Iris pigment epithelial cell (primary cell): ENCODE measurements around the gene CYP17A1.
"Not testable (repeated sequence)": the region's sequence is repeated elsewhere in the genome, so short reads cannot be mapped to it uniquely, and the experiment has no call there.

Source experiments
- DNase-seq: peaks from one replicate; pipeline ENCODE4 v3.0.0-alpha.2; 2011; ENCODE audit warnings: low read depth

CYP17A1 gene

DNA sequence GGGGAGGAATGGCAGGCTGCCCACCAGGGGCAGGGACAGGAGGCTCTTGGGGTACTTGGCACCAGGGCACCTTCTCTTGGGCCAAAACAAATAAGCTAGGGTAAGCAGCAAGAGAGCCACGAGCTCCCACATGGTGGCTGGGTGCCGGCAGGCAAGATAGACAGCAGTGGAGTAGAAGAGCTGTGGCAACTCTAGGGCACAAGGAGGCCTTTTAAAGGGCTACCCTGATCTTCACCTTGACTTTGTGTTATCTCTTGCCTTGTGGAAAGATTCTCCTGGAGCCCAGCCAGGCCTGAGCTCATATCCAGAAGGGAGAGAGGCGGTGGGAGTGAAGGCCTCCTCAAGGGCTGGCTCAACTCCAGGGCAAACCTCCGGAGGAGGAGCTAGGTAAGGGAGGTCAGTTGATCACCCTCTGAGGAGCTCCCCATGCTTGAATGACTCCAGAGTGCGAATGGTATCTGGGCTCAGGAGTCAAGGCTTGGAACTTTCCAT is at the start of gene CYP17A1:
Gene CYP17A1, minus strand, starts transcription at position 184 of the 492 bp plus-strand sequence. Its CDS starts 52 bp downstream, at position 132.
- peak; percentile 50 for DNase-seq

DNA sequence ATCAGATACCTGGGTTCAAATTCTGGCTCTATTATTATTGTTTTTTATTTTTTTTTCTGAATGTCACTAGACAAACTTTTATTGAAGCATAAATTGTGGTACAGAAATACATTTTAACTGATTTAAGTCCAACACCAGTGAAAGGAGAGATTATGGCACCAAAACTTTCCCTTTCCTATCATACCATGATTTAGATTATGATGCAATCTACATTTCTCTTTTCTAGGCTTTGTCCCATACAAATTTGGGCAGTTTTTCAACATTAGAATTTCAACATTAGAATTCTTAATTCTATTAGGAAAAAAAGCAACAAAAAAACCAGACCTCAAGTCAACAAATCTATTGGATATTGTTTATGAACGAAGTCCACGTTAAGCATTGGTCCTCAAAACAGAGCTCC is 43.0 kb upstream of the CYP17A1 start:
- DNase-seq = no peak

DNA sequence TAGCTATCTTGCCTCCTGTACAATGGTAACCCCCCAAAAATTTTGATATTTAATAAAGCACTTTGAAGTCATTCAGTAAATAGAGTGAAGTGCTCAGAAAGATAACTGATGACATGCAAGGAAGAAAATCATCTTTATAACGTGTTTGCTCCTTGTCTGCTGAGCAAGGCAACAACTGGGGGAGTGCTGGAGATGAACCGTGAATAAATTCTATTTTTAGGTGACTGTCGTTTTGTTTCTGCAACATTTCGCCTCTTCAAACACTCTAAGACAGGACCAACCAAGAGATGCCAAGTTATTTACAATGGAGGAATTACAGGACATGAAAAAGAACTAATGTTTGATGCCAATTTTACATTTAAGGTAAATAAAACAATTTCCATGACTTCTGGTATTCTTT is 41.4 kb upstream of the CYP17A1 start:
- no peak for DNase-seq

DNA sequence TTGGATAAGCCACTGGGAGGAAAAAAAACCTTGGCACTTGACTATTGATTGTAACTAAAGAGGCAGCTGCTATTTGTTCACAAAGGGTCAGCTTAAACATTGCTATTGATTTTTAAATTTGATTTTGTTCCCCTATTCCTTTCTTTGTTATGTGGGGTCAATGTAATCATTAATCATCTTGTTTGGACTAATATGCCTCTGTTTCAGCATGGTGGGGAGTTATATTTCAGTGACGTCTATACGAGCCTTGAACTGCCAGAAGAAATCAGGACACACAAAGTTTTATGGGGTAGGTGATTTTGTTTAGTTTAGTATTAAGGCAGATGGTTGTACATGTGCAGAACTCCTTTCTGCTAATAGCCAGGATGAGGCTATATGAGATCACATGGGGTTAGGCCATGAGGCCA is 39.5 kb upstream of the CYP17A1 start:
- DNase-seq = no peak

GRCh38 chr10:102872163-102872562 is 35.0 kb upstream of the CYP17A1 start:
- no peak for DNase-seq

DNA sequence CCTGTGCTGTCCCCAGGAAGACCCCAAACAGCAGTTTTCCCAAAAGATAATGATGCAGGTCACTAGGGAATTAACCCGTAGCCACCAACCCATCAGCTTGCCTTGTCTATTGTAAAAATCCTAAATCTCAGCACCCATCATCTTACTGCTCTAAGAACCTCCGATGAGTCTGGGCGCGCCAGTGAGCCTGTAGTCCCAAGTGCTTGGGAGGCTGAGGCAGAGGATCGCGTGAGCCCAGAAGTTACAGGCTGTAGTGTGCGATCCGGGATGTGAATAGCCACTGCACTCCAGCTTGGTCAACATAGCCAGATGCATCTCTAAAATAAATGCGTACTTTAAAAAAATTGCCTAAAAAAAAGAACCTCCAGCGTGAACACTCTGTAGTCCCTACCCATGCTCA is 33.0 kb upstream of the CYP17A1 start:
- no peak for DNase-seq

DNA sequence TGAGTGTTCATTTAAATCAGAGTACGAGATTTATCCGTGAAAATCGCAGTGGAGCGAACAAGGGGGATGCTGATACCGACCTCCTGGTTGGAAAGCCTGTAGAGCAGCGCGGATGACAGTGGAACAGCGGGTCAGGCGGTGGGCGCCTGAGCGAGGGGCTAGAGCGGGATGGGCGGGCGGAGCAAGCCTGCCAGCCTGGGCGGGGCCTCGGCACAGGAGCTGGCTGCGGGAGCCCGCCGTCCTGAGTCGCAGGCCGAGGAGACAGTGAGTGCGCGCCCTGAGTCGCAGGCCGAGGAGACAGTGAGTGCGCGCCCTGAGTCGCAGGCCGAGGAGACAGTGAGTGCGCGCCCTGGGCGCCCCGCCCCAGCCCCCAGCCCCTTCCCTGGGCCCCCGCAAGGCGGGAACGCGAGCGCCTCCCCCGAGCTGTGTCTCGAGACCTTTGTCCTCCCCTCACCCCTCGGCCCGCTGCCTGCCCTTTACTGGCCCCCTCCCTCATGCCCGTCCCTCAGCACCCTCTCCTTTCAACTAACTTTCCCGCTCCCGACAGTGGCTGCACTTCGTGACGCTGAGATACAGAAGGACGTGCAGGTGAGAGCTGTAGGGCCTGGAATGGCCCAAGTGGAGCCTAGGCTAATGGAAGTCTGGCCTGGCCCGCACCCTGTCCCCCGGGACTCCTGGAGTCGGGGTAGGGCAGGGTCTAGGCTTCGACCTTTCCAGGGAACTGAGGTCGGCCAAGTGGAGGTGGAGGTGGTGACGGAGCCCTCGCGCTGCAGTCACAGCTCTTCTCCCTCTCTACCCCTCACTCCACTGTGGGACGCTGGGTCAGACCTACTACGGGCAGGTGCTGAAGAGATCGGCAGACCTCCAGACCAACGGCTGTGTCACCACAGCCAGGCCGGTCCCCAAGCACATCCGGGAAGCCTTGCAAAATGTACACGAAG is 32.3 kb upstream of the CYP17A1 start, which contains the start of gene AS3MT:
Gene AS3MT, plus strand, starts transcription at position 213 of the 941 bp plus-strand sequence. Its CDS starts 123 bp downstream, at position 336.
- peak; percentile 9 for DNase-seq

GRCh38 chr10:102868911-102869257 is 31.7 kb upstream of the CYP17A1 start:
- DNase-seq = no peak

DNA sequence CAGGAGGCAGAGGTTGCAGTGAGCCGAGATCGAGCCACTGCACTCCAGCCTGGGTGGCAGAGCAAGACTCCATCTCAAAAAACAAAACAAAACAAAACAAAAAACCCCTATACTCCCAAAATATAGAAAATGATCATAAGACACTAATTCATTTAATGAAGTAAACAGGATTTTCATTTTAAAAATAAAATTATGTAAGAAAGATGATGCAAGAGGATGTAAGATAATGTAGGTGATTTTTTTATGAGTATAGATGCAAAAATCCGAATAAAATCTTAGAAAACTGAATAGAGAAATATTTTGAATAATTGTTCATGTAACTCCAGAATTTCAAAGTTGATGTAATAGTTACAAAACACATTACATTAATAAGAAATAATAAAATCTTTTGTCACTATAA is 28.4 kb upstream of the CYP17A1 start:
- DNase-seq = no peak

DNA sequence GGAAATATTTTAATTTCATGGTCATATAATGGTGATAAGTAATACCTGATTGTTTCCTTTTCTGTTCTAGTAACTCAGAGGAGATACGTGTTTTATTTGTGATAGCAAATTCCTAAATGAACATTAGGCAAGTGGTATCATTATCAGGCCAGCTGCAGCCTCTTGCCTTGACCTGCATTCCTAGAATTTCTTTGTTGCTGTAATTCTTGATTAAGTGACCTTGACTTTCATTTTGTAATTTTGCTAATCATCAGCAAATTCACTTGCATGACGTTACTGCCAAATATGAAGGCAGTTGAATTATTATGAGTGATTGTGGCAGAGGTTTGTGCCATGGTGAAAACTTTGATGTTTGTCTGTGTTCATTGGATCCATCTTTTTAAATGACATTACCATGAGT is 26.4 kb upstream of the CYP17A1 start:
- peak; percentile 34 for DNase-seq

DNA sequence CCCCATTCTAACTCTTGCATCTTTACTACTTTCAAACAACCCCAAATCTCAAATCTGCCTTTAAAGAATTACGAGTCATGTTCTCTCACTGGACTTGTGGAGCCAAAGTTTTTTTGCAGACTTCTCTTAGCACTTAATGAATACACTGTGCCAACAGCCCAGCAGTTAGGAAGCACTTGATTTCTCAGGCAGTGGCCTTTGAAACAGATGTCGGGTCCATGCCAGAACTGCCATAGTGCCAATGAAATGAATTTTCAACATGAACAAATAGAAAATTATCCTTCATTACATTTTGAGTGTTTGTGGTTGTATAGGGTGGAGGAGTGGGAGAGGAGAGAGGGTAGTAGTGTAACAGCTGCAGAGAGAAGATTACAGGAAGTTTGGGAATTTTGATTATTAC is 22.7 kb upstream of the CYP17A1 start:
- no peak for DNase-seq

DNA sequence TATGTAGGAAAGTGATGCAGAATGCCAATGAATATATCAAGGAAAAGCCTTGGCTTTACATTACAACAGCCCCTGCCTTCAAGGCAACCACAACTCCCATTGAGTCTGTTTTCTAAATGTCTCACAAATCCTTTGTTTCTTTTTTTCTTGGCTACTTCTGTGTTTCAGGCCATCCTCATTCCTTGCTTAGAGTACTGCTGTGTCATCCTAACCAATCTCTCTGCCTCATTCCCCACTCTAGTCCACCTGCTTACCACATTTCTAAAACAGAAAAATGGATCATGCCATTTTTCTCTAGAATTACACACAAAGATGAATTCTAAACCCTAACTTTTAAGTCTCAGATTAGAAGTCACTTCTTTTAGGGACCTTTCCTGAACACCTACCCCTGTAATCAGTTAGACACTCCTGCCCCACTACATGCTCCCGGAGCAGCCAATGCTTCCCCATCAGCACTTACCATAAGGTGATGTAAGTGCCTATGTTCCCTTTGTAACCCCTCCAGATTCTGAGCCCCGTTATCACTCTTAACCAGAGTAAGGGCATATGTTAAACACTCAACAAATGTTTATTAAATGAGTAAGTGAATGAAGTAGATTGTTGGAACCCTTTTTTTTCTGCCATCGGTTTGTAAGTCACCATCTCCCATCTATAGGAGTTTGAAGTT is 19.7 kb upstream of the CYP17A1 start:
- no peak for DNase-seq

- DNase-seq = peak; percentile 96
Measured at GRCh38 chr10:102855731-102856436, 18.7 kb upstream of the CYP17A1 start.

DNA sequence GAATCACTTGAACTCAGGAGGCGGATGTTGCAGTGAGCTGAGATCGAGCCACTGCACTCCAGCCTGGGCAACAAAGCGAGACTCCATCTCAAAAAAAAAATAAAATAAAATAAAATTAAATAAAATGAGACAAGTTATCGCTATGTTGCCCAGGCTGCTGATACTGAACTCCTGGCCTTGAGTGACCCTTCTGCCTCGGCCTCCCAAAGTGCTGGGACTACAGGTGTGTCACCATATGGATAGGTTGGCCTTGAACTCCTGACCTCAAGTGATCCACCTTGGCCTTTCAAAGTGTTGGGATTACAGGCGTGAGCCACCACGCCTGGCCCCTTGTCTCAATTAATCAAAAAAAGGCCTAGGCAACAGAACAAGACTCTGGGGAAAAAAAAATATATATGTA is 16.0 kb upstream of the CYP17A1 start:
- not testable (repeated sequence) for DNase-seq

DNA sequence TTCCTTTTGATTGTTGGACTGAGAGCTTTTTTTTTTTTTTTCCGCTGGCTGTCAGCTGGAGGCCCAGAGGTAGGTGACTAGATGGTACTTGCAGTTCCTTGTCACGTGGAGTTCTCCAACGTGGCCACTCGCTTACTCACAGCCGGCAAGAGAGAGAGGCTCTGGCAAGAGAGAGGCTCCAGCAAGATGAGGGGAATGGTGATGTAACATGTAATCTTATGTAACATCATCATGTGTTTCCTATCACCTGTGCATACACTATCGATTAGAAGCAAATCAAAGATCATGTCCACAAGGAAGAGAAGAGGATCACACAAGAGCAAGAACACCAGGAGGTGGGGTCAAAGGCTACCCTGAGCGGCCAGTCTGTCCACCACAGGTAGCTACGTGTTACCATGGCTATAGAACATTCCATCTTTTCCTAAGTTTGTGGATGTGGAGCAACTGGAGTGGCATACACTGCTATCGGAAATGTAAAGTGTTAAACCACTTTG is 12.9 kb upstream of the CYP17A1 start:
- DNase-seq = no peak

GRCh38 chr10:102845352-102845902 is 8.2 kb upstream of the CYP17A1 start:
- DNase-seq = no peak

- DNase-seq = not testable (repeated sequence)
Measured at GRCh38 chr10:102844190-102844776, 7.1 kb upstream of the CYP17A1 start.

GRCh38 chr10:102843139-102843538 is 5.9 kb upstream of the CYP17A1 start:
- DNase-seq = not testable (repeated sequence)

DNA sequence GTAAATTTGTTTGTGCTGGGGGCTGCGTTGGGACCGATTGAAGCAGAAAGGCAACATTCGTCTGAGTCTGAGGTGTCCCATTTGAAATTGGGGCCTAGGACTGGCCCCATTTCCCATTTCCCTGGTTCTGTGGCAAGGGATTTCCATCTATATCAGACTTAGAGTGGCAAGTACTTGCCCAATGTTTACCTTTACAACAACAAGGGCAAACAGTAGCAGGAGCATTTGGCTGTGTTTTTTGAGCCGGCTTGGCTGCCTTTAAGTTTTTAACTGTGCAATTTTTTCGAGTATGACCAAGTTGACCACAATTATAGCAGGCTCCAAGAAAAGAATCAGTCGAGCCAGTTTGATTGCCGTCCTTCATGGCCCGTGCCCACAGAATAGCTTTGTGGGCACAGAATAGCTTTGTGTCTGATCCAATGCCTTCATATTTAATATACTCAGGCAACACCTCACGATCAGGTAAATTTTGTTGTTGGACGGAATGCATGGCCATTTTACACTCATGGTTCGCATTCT is 4.7 kb upstream of the CYP17A1 start:
- no peak for DNase-seq

GRCh38 chr10:102838276-102838927 is 1.2 kb upstream of the CYP17A1 start:
- not testable (repeated sequence) for DNase-seq
